ENCODE results near the gene CFL1. TPM values are rescaled to one million over a fixed set of nuclear protein-coding genes. Genes with fewer than 3 reads are reported as not detected.
A peak's percentile ranks its signal among the peaks of the same experiment; 100 is the strongest.

CFL1 gene
- total and polyA plus RNA-seq, 2 experiments from 2014 or later, result 1,393 to 2,124 TPM

DNA sequence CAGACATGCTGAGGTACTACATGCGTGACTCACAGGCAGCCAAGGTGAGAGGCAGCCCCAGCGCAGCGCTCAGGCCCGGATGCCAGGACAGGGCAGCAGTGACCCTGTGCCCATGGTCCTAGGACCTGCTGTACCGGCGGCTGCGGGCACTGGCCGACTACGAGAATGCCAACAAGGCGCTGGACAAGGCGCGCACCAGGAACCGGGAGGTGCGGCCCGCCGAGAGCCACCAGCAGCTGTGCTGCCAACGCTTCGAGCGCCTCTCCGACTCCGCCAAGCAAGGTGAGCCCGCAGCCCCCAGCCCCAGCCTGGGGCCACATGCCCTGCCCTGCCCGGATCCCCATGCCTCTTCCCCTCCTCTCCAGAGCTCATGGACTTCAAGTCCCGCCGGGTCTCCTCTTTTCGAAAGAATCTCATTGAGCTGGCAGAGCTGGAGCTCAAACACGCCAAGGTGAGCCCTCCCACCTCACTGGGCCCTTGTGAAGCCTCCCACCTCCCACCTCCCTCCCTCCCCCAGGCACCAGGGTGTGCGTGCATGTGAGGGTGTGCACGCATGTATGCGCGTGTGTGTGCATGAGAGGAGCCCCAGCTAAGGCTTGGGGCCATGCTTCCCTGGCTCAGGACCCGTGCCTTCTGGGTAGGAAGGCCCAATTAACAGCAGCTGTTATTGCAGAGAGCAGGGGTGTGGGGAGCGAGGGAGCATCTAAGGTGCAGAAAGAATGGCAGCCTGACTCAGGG lies 5.3 kb downstream of the CFL1 start:
- Histone ChIP-seq H3K27ac (ENCODE audit: low read depth) (no peak overlapping the region), H3K4me3 (no peak overlapping the region), H3K4me2 (no peak overlapping the region), H4K20me1 (replicated peaks; ENCODE audit: insufficient read depth) (peaks cover 33% of the 10 kb centered on the region), H3K9me2 (ENCODE audit: insufficient read depth) (no peaks in the 10 kb centered on the region), H3K36me3 (ENCODE audit: insufficient read depth) (peaks cover 28% of the 10 kb centered on the region), H3K27me3 (ENCODE audit: insufficient read depth) (no peaks in the 10 kb centered on the region), H2AFZ (no peak overlapping the region), H3K79me2 (replicated peaks; ENCODE audit: insufficient read depth) (peaks cover 39% of the 10 kb centered on the region), H3F3A (replicated peaks; ENCODE audit: low read depth) (peaks cover 63% of the 10 kb centered on the region), H3K4me1 (ENCODE audit: insufficient read depth) (peaks cover 3% of the 10 kb centered on the region)
- Mint-ChIP-seq H3K9me3 (peaks cover 12% of the 10 kb centered on the region), H3K36me3 (ENCODE audit: low read depth) (peaks cover 64% of the 10 kb centered on the region), H3K4me1 (peaks cover 27% of the 10 kb centered on the region), H3K27ac (no peak overlapping the region), H3K27me3 (ENCODE audit: insufficient read depth, low read depth, poor library complexity) (peaks cover 60% of the 10 kb centered on the region), H3K4me3 (no peak overlapping the region)
- DNase-seq (ENCODE audit: low spot score) (no peak), ATAC-seq (peak; percentile 1; the same call in 1 of the 3 replicates)
- TF ChIP-seq ZNF114 (CRISPR knock-in tag; IDR thresholded peaks at IDR 0.05), result no peak
- no peak for TF ChIP-seq ZNF331 (CRISPR knock-in tag; IDR thresholded peaks at IDR 0.05; ENCODE audit: low read depth)
- TF ChIP-seq POLR2AphosphoS5 (IDR thresholded peaks at IDR 0.05; ENCODE audit: low read depth), result no peak
- no peak for TF ChIP-seq STAT1 (IDR thresholded peaks at IDR 0.05; ENCODE audit: unreplicated experiment)
- TF ChIP-seq, protein P1, sequence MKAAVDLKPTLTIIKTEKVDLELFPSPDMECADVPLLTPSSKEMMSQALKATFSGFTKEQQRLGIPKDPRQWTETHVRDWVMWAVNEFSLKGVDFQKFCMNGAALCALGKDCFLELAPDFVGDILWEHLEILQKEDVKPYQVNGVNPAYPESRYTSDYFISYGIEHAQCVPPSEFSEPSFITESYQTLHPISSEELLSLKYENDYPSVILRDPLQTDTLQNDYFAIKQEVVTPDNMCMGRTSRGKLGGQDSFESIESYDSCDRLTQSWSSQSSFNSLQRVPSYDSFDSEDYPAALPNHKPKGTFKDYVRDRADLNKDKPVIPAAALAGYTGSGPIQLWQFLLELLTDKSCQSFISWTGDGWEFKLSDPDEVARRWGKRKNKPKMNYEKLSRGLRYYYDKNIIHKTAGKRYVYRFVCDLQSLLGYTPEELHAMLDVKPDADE (IDR thresholded peaks at IDR 0.05), result no peak

DNA sequence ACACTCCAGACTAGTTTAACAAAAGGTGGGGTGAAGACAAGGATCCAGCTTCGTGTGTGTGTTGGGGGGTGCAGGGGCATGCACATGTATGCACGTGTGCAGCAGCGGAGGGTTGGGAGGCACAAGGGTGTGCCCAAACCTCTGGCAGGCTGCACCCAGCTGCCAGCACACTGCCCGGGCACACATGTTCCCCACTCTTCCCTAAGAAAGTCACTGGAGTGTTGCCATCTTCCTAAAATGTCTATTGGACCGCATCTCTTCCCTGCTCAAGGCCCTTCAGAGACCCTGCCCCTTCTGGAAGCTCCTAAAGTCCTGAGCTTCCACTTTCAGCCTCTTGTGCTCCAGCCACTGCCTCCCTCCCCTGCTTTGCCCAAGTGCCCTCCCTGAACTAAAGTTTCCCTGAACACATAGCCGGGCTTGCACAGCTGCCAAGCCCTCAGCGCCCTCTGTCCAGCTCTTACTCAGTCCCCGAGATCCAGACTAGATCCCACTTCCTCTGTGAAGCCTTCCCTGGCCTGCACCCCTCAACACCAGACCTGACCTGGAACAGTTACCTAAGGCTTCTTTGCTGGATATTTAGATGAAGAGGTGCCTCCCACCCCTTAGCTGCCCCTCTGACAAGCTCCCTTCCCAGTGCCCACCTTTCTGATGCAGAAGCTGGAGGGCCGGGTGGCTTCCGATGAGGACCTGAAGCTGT lies 6.0 kb downstream of the CFL1 start:
- peak; percentile 0; the same call in 2 of the 3 replicates for ATAC-seq
- no peak overlapping the region for H3K4me2 ChIP-seq
- Mint-ChIP-seq H3K4me3 (peak overlapping the region; percentile 1; the same call in 1 of the 3 replicates), H3K9me3 (peaks cover 12% of the 10 kb centered on the region), H3K27me3 (ENCODE audit: insufficient read depth, low read depth, poor library complexity) (peaks cover 59% of the 10 kb centered on the region), H3K4me1 (peaks cover 27% of the 10 kb centered on the region), H3K36me3 (ENCODE audit: low read depth) (peaks cover 64% of the 10 kb centered on the region), H3K27ac (no peak overlapping the region)
- H2AFZ ChIP-seq, result no peak overlapping the region
- H3K9me2 ChIP-seq (ENCODE audit: insufficient read depth), result no peaks in the 10 kb centered on the region
- H4K20me1 ChIP-seq (replicated peaks; ENCODE audit: insufficient read depth), result peaks cover 33% of the 10 kb centered on the region
- H3K27ac ChIP-seq (ENCODE audit: low read depth), result peak overlapping the region; percentile 32; the same call in 1 of the 2 replicates
- peaks cover 3% of the 10 kb centered on the region for H3K4me1 ChIP-seq (ENCODE audit: insufficient read depth)
- H3K79me2 ChIP-seq (replicated peaks; ENCODE audit: insufficient read depth), result peaks cover 33% of the 10 kb centered on the region
- no peak overlapping the region for H3K4me3 ChIP-seq
- TF ChIP-seq, protein P2, sequence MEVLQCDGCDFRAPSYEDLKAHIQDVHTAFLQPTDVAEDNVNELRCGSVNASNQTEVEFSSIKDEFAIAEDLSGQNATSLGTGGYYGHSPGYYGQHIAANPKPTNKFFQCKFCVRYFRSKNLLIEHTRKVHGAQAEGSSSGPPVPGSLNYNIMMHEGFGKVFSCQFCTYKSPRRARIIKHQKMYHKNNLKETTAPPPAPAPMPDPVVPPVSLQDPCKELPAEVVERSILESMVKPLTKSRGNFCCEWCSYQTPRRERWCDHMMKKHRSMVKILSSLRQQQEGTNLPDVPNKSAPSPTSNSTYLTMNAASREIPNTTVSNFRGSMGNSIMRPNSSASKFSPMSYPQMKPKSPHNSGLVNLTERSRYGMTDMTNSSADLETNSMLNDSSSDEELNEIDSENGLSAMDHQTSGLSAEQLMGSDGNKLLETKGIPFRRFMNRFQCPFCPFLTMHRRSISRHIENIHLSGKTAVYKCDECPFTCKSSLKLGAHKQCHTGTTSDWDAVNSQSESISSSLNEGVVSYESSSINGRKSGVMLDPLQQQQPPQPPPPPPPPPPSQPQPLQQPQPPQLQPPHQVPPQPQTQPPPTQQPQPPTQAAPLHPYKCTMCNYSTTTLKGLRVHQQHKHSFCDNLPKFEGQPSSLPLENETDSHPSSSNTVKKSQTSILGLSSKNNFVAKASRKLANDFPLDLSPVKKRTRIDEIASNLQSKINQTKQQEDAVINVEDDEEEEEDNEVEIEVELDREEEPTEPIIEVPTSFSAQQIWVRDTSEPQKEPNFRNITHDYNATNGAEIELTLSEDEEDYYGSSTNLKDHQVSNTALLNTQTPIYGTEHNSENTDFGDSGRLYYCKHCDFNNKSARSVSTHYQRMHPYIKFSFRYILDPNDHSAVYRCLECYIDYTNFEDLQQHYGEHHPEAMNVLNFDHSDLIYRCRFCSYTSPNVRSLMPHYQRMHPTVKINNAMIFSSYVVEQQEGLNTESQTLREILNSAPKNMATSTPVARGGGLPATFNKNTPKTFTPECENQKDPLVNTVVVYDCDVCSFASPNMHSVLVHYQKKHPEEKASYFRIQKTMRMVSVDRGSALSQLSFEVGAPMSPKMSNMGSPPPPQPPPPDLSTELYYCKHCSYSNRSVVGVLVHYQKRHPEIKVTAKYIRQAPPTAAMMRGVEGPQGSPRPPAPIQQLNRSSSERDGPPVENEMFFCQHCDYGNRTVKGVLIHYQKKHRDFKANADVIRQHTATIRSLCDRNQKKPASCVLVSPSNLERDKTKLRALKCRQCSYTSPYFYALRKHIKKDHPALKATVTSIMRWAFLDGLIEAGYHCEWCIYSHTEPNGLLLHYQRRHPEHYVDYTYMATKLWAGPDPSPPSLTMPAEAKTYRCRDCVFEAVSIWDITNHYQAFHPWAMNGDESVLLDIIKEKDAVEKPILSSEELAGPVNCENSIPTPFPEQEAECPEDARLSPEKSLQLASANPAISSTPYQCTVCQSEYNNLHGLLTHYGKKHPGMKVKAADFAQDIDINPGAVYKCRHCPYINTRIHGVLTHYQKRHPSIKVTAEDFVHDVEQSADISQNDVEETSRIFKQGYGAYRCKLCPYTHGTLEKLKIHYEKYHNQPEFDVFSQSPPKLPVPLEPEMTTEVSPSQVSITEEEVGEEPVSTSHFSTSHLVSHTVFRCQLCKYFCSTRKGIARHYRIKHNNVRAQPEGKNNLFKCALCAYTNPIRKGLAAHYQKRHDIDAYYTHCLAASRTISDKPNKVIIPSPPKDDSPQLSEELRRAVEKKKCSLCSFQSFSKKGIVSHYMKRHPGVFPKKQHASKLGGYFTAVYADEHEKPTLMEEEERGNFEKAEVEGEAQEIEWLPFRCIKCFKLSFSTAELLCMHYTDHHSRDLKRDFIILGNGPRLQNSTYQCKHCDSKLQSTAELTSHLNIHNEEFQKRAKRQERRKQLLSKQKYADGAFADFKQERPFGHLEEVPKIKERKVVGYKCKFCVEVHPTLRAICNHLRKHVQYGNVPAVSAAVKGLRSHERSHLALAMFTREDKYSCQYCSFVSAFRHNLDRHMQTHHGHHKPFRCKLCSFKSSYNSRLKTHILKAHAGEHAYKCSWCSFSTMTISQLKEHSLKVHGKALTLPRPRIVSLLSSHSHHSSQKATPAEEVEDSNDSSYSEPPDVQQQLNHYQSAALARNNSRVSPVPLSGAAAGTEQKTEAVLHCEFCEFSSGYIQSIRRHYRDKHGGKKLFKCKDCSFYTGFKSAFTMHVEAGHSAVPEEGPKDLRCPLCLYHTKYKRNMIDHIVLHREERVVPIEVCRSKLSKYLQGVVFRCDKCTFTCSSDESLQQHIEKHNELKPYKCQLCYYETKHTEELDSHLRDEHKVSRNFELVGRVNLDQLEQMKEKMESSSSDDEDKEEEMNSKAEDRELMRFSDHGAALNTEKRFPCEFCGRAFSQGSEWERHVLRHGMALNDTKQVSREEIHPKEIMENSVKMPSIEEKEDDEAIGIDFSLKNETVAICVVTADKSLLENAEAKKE (CRISPR knock-in tag; IDR thresholded peaks at IDR 0.05), result no peak
- peak; percentile 32 for TF ChIP-seq POLR2AphosphoS5 (IDR thresholded peaks at IDR 0.05; ENCODE audit: low read depth)
- no peaks in the 10 kb centered on the region for H3K27me3 ChIP-seq (ENCODE audit: insufficient read depth)
- peaks cover 28% of the 10 kb centered on the region for H3K36me3 ChIP-seq (ENCODE audit: insufficient read depth)
- no peak for DNase-seq (ENCODE audit: low spot score)
- peaks cover 57% of the 10 kb centered on the region for H3F3A ChIP-seq (replicated peaks; ENCODE audit: low read depth)

Data from GM23338 (cell line).